H1 (cell line): ENCODE measurements around the gene ZNF483. TPM values are rescaled to one million over a fixed set of nuclear protein-coding genes. Genes with fewer than 3 reads are reported as not detected.
"Not testable (repeated sequence)": the region's sequence is repeated elsewhere in the genome, so short reads cannot be mapped to it uniquely, and the experiment has no call there.

Experiments used
- CTCF ChIA-PET: fragments of 300-600 bp; sonication (Branson Sonifier 250); formaldehyde crosslinking; loops from one replicate; lab custom pipeline; 2021; ENCODE audit not compliant: partially characterized antibody; lab: Charles Lee
- POLR2A ChIA-PET: fragments of 300-600 bp; sonication (Branson Sonifier 250); formaldehyde crosslinking; loops from one replicate; lab custom pipeline; 2021; ENCODE audit warnings: inconsistent platforms; ENCODE audit not compliant: partially characterized antibody; lab: Charles Lee
- DNase-seq, 2 experiments: peaks; one replicate each; pipeline versions ENCODE4 v3.0.0 to v3.0.0-alpha.2; 2010 to 2022; ENCODE audit warnings: low spot score in 2 of 2, low read depth in 1 of 2, mixed read lengths in 1 of 2
- FAIRE-seq: peaks from 2 replicates; lab custom pipeline; 2011; peaks lifted over from hg19 to GRCh38; lab: Jason Lieb, UNC
- H2AFZ ChIP-seq: 2 replicates; pipeline ENCODE4 v1.8.1; 2012; ENCODE audit warnings: low read length, inconsistent platforms
- H2AK5ac ChIP-seq: 2 replicates; pipeline ENCODE4 v1.6.1; 2013; ENCODE audit warnings: low read depth, low read length
- H2BK120ac ChIP-seq: replicated peaks from 2 replicates; pipeline ENCODE3; 2013; ENCODE audit warnings: low read depth, low read length, inconsistent platforms
- H2BK12ac ChIP-seq: 2 replicates; pipeline ENCODE4 v1.6.1; 2013; ENCODE audit warnings: low read depth, low read length
- H2BK15ac ChIP-seq: 2 replicates; pipeline ENCODE4 v1.6.1; 2013; ENCODE audit warnings: low read length
- H2BK20ac ChIP-seq: 2 replicates; pipeline ENCODE4 v1.6.1; 2013; ENCODE audit warnings: low read length
- H2BK5ac ChIP-seq: 2 replicates; pipeline ENCODE4 v1.6.1; 2013; ENCODE audit warnings: low read depth, low read length
- H3K14ac ChIP-seq: 2 replicates; pipeline ENCODE4 v1.6.1; 2013; ENCODE audit warnings: inconsistent platforms; ENCODE audit not compliant: insufficient read length
- H3K18ac ChIP-seq: 2 replicates; pipeline ENCODE4 v1.6.1; 2013; ENCODE audit warnings: low read length; ENCODE audit errors: extremely low read depth
- H3K23ac ChIP-seq: 2 replicates; pipeline ENCODE4 v1.6.1; 2013; ENCODE audit warnings: inconsistent platforms; ENCODE audit not compliant: insufficient read length
- H3K23me2 ChIP-seq: 2 replicates; pipeline ENCODE4 v1.6.1; 2013; ENCODE audit warnings: low read depth, low read length
- H3K27ac ChIP-seq: 2 replicates; pipeline ENCODE4 v1.6.1; 2011; ENCODE audit warnings: low read depth, low read length, inconsistent platforms
- H3K27me3 ChIP-seq, 4 experiments: replicated peaks in 1 of 4; 1 replicate in 1 of 4; 2 replicates in 3 of 4; pipeline versions ENCODE4 v1.6.1 to v1.8.1; 2011 to 2013; ENCODE audit warnings: low read length in 3 of 4, mild to moderate bottlenecking in 3 of 4, inconsistent platforms in 2 of 4, mixed read lengths in 2 of 4, moderate library complexity in 1 of 4; ENCODE audit not compliant: control insufficient read depth in 3 of 4, insufficient read depth in 3 of 4; ENCODE audit errors: extremely low read depth in 1 of 4
- H3K36me3 ChIP-seq, 4 experiments: 2 replicates each; pipeline versions ENCODE4 v1.6.1 to v1.8.1; 2011 to 2013; ENCODE audit warnings: mild to moderate bottlenecking in 4 of 4, low read length in 3 of 4, moderate library complexity in 2 of 4, control low read depth in 1 of 4, inconsistent platforms in 1 of 4; ENCODE audit not compliant: insufficient read depth in 4 of 4, control insufficient read depth in 2 of 4
- H3K4ac ChIP-seq: replicated peaks from 2 replicates; pipeline ENCODE3; 2013; ENCODE audit warnings: low read length, low read depth, mixed read lengths, inconsistent platforms; ENCODE audit not compliant: insufficient read length
- H3K4me1 ChIP-seq, 4 experiments: replicated peaks in 1 of 4; 1 replicate in 1 of 4; 2 replicates in 3 of 4; pipeline versions ENCODE4 v1.6.1 to v1.8.1; 2011 to 2013; ENCODE audit warnings: low read length in 3 of 4, inconsistent platforms in 2 of 4, mixed read lengths in 1 of 4; ENCODE audit not compliant: insufficient read depth in 4 of 4, control insufficient read depth in 3 of 4
- H3K4me2 ChIP-seq, 2 experiments: 2 replicates each; pipeline versions ENCODE4 v1.6.1 to v1.8.1; 2011 to 2013; ENCODE audit warnings: low read depth in 2 of 2, low read length in 2 of 2, control low read depth in 1 of 2, inconsistent platforms in 1 of 2, mild to moderate bottlenecking in 1 of 2; ENCODE audit not compliant: insufficient read depth in 1 of 2
- H3K4me3 ChIP-seq, 4 experiments: fragments of 200-600, 300-600 bp in 1 of 4; sonication (generic), shearing (Covaris generic), sonication (Bioruptor Twin) in 1 of 4; 2 replicates each; pipeline versions ENCODE4 v1.5.1 to v1.8.1; 2011 to 2016; ENCODE audit warnings: low read length in 4 of 4, low read depth in 3 of 4, control low read depth in 2 of 4, inconsistent platforms in 2 of 4, mild to moderate bottlenecking in 2 of 4, mixed read lengths in 1 of 4, moderate library complexity in 1 of 4; ENCODE audit not compliant: insufficient read depth in 2 of 4; ENCODE audit errors: extremely low read depth in 1 of 4
- H3K56ac ChIP-seq: replicated peaks from 2 replicates; pipeline ENCODE3; 2013; ENCODE audit warnings: low read depth, mild to moderate bottlenecking, mixed read lengths, low read length, inconsistent platforms; ENCODE audit not compliant: insufficient read length
- H3K79me1 ChIP-seq: 2 replicates; pipeline ENCODE4 v1.6.1; 2013; ENCODE audit warnings: low read depth, low read length, control low read depth
- H3K79me2 ChIP-seq, 2 experiments: 2 replicates each; pipeline versions ENCODE4 v1.6.1 to v1.8.1; 2012 to 2013; ENCODE audit warnings: low read length in 2 of 2, mild to moderate bottlenecking in 2 of 2, inconsistent platforms in 1 of 2; ENCODE audit not compliant: insufficient read depth in 2 of 2, control insufficient read depth in 1 of 2
- H3K9ac ChIP-seq, 4 experiments: replicated peaks in 1 of 4; 1 replicate in 1 of 4; 2 replicates in 3 of 4; pipeline versions ENCODE4 v1.6.1 to v1.8.1; 2011 to 2013; ENCODE audit warnings: low read depth in 3 of 4, low read length in 3 of 4, control low read depth in 2 of 4, mild to moderate bottlenecking in 2 of 4, moderate library complexity in 2 of 4, inconsistent platforms in 1 of 4; ENCODE audit errors: extremely low read depth in 1 of 4
- H3K9me3 ChIP-seq, 2 experiments: 2 replicates each; pipeline versions ENCODE4 v1.6.1 to v1.8.1; 2012 to 2013; ENCODE audit warnings: mild to moderate bottlenecking in 2 of 2, moderate library complexity in 2 of 2, control low read depth in 1 of 2, inconsistent platforms in 1 of 2, low read depth in 1 of 2, low read length in 1 of 2, mixed read lengths in 1 of 2; ENCODE audit not compliant: insufficient read depth in 2 of 2
- H4K20me1 ChIP-seq, 2 experiments: replicated peaks in 1 of 2; 2 replicates each; pipeline versions ENCODE3 to v1.8.1; 2011 to 2013; ENCODE audit warnings: inconsistent platforms in 2 of 2, low read length in 2 of 2, mild to moderate bottlenecking in 1 of 2; ENCODE audit not compliant: insufficient read depth in 2 of 2, control insufficient read depth in 1 of 2
- H4K5ac ChIP-seq: 2 replicates; pipeline ENCODE4 v1.6.1; 2013; ENCODE audit warnings: low read length, low read depth, mixed read lengths, inconsistent platforms; ENCODE audit not compliant: insufficient read length
- H4K8ac ChIP-seq: 2 replicates; pipeline ENCODE4 v1.8.0; 2013; ENCODE audit warnings: mild to moderate bottlenecking, moderate library complexity, low read length, inconsistent platforms; ENCODE audit not compliant: insufficient read depth; ENCODE audit errors: extremely low read depth
- H4K91ac ChIP-seq: replicated peaks from 2 replicates; pipeline ENCODE3; 2013; ENCODE audit warnings: low read length, mixed read lengths, inconsistent platforms; ENCODE audit not compliant: insufficient read length
- WGBS, 2 experiments: shearing (Covaris generic) in 1 of 2; methylation state at CpG; one replicate each; pipeline versions ENCODE4 v1.1.6 to v1.1.7; 2013 to 2015; ENCODE audit warnings: low lambda C conversion rate in 2 of 2, mixed read lengths in 2 of 2, inconsistent platforms in 1 of 2, low coverage in 1 of 2, missing lambda C conversion rate in 1 of 2; ENCODE audit not compliant: insufficient replicate concordance in 2 of 2, insufficient coverage in 1 of 2, insufficient read length in 1 of 2; ENCODE audit errors: extremely low coverage in 1 of 2, missing lambda C conversion rate in 1 of 2; 5-methylcytosine and 5-hydroxymethylcytosine counted together
- polyA plus RNA-seq, 7 experiments: library from polyadenylated mRNA; depleted of rRNA in 3 of 7; stranded (reverse) in 5 of 7; unstranded in 2 of 7; fragments of >200 nt in 5 of 7; fragments of 200-250 nt in 2 of 7; gene quantifications; 1 replicate in 5 of 7; 2 replicates in 1 of 7; 4 replicates in 1 of 7; pipeline versions ENCODE4 v1.2.1 to v1.2.3, GENCODE V29; 2011 to 2013; ENCODE audit warnings: missing spikeins in 2 of 7, mixed read lengths in 2 of 7
- total RNA-seq: library from RNA; stranded (reverse); fragmentation: NEBNext Ultra II Directional; extraction: Animal tissue kit (Norgen Biotek cat#: 25700); gene quantifications from 2 replicates; pipeline ENCODE4 v1.2.1, GENCODE V29; 2021

ZNF483 gene
- total and polyA plus RNA-seq, 2 of the 8 experiments (the other 6 are each of a cell fraction or from before 2014, with no cell fraction given), result 4.8 to 83.8 TPM

DNA sequence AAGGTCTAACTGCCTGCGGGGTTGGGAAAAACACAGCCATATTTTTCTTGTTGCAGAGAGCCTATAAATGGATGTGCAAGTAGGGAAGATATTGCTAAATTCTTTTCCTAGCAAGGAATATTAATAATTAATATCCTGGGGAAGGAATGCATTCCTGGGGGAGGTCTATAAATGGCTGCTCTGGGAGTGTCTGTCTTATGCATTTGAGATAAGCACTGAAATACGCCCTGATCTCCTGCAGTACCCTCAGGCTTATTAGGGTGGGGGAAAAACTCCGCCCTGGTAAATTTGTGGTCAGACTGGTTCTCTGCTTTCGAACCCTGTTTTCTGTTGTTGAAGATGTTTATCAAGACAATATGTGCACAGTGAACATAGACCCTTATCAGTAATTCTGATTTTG, 43.1 kb downstream of the ZNF483 start:
- H4K20me1 ChIP-seq, H4K8ac ChIP-seq, H4K5ac ChIP-seq, DNase-seq, H3K27me3 ChIP-seq, H2BK120ac ChIP-seq, H3K9ac ChIP-seq, H3K56ac ChIP-seq, H2AFZ ChIP-seq, H3K4me3 ChIP-seq, H4K91ac ChIP-seq, POLR2A ChIA-PET, H3K79me1 ChIP-seq, H2BK5ac ChIP-seq, H3K9me3 ChIP-seq, H3K23me2 ChIP-seq, H3K14ac ChIP-seq, H2BK12ac ChIP-seq, CTCF ChIA-PET, H3K4ac ChIP-seq, H2BK15ac ChIP-seq, H3K23ac ChIP-seq, H2AK5ac ChIP-seq, H3K18ac ChIP-seq, H3K4me2 ChIP-seq, H3K4me1 ChIP-seq, FAIRE-seq, H2BK20ac ChIP-seq, H3K79me2 ChIP-seq, H3K27ac ChIP-seq: not testable (repeated sequence)
- H3K36me3 ChIP-seq, result peaks cover 4 to 49% (median 24%) of the 10 kb centered on the region in 4 experiments; a peak in 7 of 8 replicates
- 93% methylated on average over 4 of the region's 4 CpGs; no CpG with 5 or more reads in 1 of the 2 experiments for WGBS, 2 experiments
